Liver (tissue), 9 donors: ENCODE measurements around the gene ANP32B. TPM values are rescaled to one million over a fixed set of nuclear protein-coding genes. Genes with fewer than 3 reads are reported as not detected.

ENCODE experiments used
- DNase-seq: peaks from one replicate; pipeline ENCODE4 v3.0.0-alpha.2; 2017; ENCODE audit warnings: low spot score
- H3K27ac ChIP-seq, 2 donors: one replicate each; pipeline ENCODE4 v1.7.0; 2013; ENCODE audit warnings: inconsistent platforms in 2 of 2, low read length in 2 of 2, control low read depth in 1 of 2, low read depth in 1 of 2, mild to moderate bottlenecking in 1 of 2
- H3K27me3 ChIP-seq, 4 donors: one replicate each; pipeline versions ENCODE4 v1.6.1 to v1.7.0; 2013; ENCODE audit warnings: low read length in 3 of 4, inconsistent platforms in 1 of 4, mild to moderate bottlenecking in 1 of 4, moderate library complexity in 1 of 4; ENCODE audit not compliant: control insufficient read depth in 4 of 4, insufficient read depth in 4 of 4
- H3K36me3 ChIP-seq, 4 donors: one replicate each; pipeline versions ENCODE4 v1.6.1 to v1.7.0; 2013; ENCODE audit warnings: low read length in 3 of 4, mild to moderate bottlenecking in 3 of 4, low read depth in 1 of 4, moderate library complexity in 1 of 4; ENCODE audit not compliant: control insufficient read depth in 4 of 4, insufficient read depth in 3 of 4
- H3K4me1 ChIP-seq, 4 donors: one replicate each; pipeline versions ENCODE4 v1.6.1 to v1.7.0; 2013; ENCODE audit warnings: low read length in 3 of 4, mild to moderate bottlenecking in 3 of 4, moderate library complexity in 1 of 4; ENCODE audit not compliant: control insufficient read depth in 4 of 4, insufficient read depth in 4 of 4
- H3K4me3 ChIP-seq, 3 donors: one replicate each; pipeline versions ENCODE4 v1.6.1 to v1.7.0; 2013; ENCODE audit warnings: low read length in 3 of 3, control low read depth in 1 of 3, low read depth in 1 of 3, mild to moderate bottlenecking in 1 of 3
- H3K9ac ChIP-seq, 2 donors: one replicate each; pipeline ENCODE4 v1.7.0; 2013; ENCODE audit warnings: low read length in 2 of 2, mild to moderate bottlenecking in 2 of 2, moderate library complexity in 2 of 2, control low read depth in 1 of 2, low read depth in 1 of 2
- H3K9me3 ChIP-seq, 4 donors: one replicate each; pipeline versions ENCODE4 v1.6.1 to v1.7.0; 2013; ENCODE audit warnings: low read length in 3 of 4; ENCODE audit not compliant: control insufficient read depth in 4 of 4
- EGR1 ChIP-seq, 2 donors: IDR thresholded peaks; 2 replicates each; pipeline ENCODE4 v1.6.1; 2016 to 2018; ENCODE audit warnings: antibody characterized with exemption in 2 of 2, low read depth in 2 of 2
- GABPA ChIP-seq, 2 donors: IDR thresholded peaks in 1 of 2; conservative IDR thresholded peaks in 1 of 2; 2 replicates each; pipeline ENCODE4 v1.6.1; 2016; ENCODE audit warnings: antibody characterized with exemption in 2 of 2, mild to moderate bottlenecking in 1 of 2, moderate library complexity in 1 of 2
- HNF4A ChIP-seq, 2 donors: conservative IDR thresholded peaks; 2 replicates each; pipeline ENCODE4 v1.6.1; 2016; ENCODE audit warnings: antibody characterized with exemption in 2 of 2, mild to moderate bottlenecking in 2 of 2
- HNF4G ChIP-seq: IDR thresholded peaks from 2 replicates; pipeline ENCODE4 v1.6.1; 2016; ENCODE audit warnings: antibody characterized with exemption
- JUND ChIP-seq, 2 donors: IDR thresholded peaks; 2 replicates each; pipeline ENCODE4 v1.6.1; 2016; ENCODE audit warnings: antibody characterized with exemption in 2 of 2
- MAX ChIP-seq: IDR thresholded peaks from 2 replicates; pipeline ENCODE4 v1.6.1; 2016; ENCODE audit warnings: antibody characterized with exemption
- REST ChIP-seq: IDR thresholded peaks from 2 replicates; pipeline ENCODE4 v1.6.1; 2016; ENCODE audit warnings: antibody characterized with exemption, mild to moderate bottlenecking
- RXRA ChIP-seq, 2 donors: IDR thresholded peaks; 2 replicates each; pipeline ENCODE4 v1.6.1; 2017 to 2018; ENCODE audit warnings: antibody characterized with exemption in 2 of 2, mild to moderate bottlenecking in 1 of 2
- SP1 ChIP-seq: IDR thresholded peaks from 2 replicates; pipeline ENCODE4 v1.6.1; 2018; ENCODE audit warnings: antibody characterized with exemption, mild to moderate bottlenecking
- TAF1 ChIP-seq: conservative IDR thresholded peaks from 2 replicates; pipeline ENCODE4 v1.6.1; 2016; ENCODE audit warnings: antibody characterized with exemption, mild to moderate bottlenecking
- ZBTB33 ChIP-seq: IDR thresholded peaks from 2 replicates; pipeline ENCODE4 v1.6.1; 2016; ENCODE audit warnings: antibody characterized with exemption
- WGBS: extraction: QIAGEN DNeasy Blood & Tissue Kit; methylation state at CpG from one replicate; pipeline ENCODE4 v1.1.7; 2013; 5-methylcytosine and 5-hydroxymethylcytosine counted together
- polyA plus RNA-seq, 2 donors: library from polyadenylated mRNA; stranded (reverse) in 1 of 2; unstranded in 1 of 2; fragments of 200-250 nt in 1 of 2; fragments of >200 nt in 1 of 2; fragmentation: Nextera tagmentation in 1 of 2; extraction: Ambion mirVana in 1 of 2; gene quantifications; one replicate each; pipeline versions ENCODE4 v1.2.1 to v1.2.3, GENCODE V29; 2013 to 2015
- total RNA-seq, 2 donors: library from RNA; depleted of rRNA; stranded (reverse); fragments of >200 nt; gene quantifications; one replicate each; pipeline ENCODE4 v1.2.3, GENCODE V29; 2014
- donor health status: healthy.
- donor health status: healthy.
- donor health status: healthy.
- donor health status: healthy.
- donor health status: healthy.

The ANP32B gene
- total and polyA plus RNA-seq, 4 donors: 4.0 to 39.4 (median 27.0) TPM

GRCh38 chr9:97936998-97937397 lies 46.1 kb upstream of the ANP32B start:
- H3K9me3 ChIP-seq: no peaks in the 10 kb centered on the region
- H3K9ac ChIP-seq: no peak overlapping the region
- no peak overlapping the region for H3K27ac ChIP-seq
- no peaks in the 10 kb centered on the region for H3K4me1 ChIP-seq
- no peaks in the 10 kb centered on the region for H3K36me3 ChIP-seq
- H3K27me3 ChIP-seq: peaks cover 0 to 2% (median 0%) of the 10 kb centered on the region in 4 donors
- TF ChIP-seq HNF4G: no peak
- TF ChIP-seq REST: no peak
- no peak for DNase-seq
- no peak overlapping the region for H3K4me3 ChIP-seq

DNA sequence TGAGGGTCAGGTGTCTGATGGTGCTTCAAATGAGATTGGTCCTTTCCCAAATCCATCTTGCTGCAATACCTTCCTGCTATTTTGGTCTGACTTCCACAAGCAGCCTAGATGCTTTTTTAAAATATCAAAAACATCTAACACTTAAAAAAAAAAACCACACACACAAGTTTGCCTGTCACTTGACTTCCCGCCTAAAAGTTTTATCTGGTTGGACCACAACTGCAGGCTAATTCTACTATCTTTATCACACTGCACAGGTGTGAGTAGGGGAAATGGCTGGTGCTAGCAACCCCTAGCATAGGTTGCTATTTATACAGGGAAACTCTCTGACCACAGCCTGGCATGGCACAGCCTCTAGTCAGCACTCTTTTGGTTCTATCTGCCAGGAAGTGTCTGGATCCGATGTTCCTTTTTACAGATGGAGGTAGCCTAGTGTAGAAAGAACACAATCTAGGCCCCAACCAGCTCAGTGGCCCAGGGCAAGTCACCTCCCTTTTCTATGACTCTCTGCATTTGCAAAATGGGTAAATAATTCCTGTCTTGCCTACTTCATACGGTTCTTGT lies 45.0 kb upstream of the ANP32B start, which contains the start of gene HEMGN:
Gene HEMGN (minus strand): TSS at position 92 of the 564 bp plus-strand sequence. CDS start 36 bp downstream, at position 56.
- 70% methylated on average over 3 of the region's 3 CpGs for WGBS

DNA sequence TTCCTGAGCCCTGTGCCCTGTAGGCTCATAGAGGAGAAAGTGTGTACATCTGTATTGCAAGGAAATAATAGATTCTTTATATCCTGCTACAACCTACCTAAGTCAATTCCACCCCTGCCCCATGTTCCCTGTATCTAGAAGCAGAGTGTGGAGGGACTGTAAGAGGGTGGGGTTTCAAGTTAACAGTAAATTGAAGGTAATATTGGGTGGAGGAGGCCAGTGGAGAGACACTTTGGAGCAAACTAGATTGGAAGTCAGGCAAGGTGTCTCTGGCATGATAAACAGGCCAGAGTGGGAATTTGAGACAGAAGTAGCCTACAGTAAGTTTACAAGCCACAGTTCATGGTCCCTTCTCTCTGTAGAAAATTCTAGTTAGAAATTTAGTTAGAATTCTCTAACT lies 42.9 kb upstream of the ANP32B start:
- no peak for TF ChIP-seq ZBTB33
- no peak for TF ChIP-seq GABPA (IDR thresholded peaks at IDR 0.05 in 1 of 2, conservative IDR thresholded peaks at IDR 0.05 in 1 of 2)
- TF ChIP-seq MAX: no peak
- no peak for TF ChIP-seq SP1
- H3K9ac ChIP-seq: no peak overlapping the region

More for the DNA sequence above, 45.0 kb upstream of the ANP32B start, which contains the start of gene HEMGN:
- no peak within 1 kb of the TSS for H3K9ac ChIP-seq
- no peak within 1 kb of the TSS for H3K4me3 ChIP-seq
- no peak within 1 kb of the TSS for H3K27ac ChIP-seq
- no peaks in the 10 kb centered on the region for H3K4me1 ChIP-seq
- DNase-seq: peak; percentile 71
- H3K36me3 ChIP-seq: no peaks in the 10 kb centered on the region
- TF ChIP-seq JUND (IDR thresholded peaks at IDR 0.05) (no peak), EGR1 (IDR thresholded peaks at IDR 0.05; ENCODE audit: low read depth in 2 of 2) (no peak), HNF4A (conservative IDR thresholded peaks at IDR 0.05) (no peak), RXRA (IDR thresholded peaks at IDR 0.05) (no peak), TAF1 (no peak)
- H3K27me3 ChIP-seq: peaks cover 0 to 2% (median 0%) of the 10 kb centered on the region in 4 donors
- H3K9me3 ChIP-seq: no peaks in the 10 kb centered on the region

More for the DNA sequence above, 42.9 kb upstream of the ANP32B start:
- no peaks in the 10 kb centered on the region for H3K36me3 ChIP-seq
- DNase-seq: peak; percentile 60
- no peak overlapping the region for H3K27ac ChIP-seq
- no peaks in the 10 kb centered on the region for H3K4me1 ChIP-seq
- peaks cover 0 to 2% (median 0%) of the 10 kb centered on the region in 4 donors for H3K27me3 ChIP-seq
- no peak overlapping the region for H3K4me3 ChIP-seq
- no peaks in the 10 kb centered on the region for H3K9me3 ChIP-seq
